Measurements from ENCODE around the gene ILKAP. TPM values are rescaled to one million over a fixed set of nuclear protein-coding genes. Genes with fewer than 3 reads are reported as not detected.

ILKAP gene
- total and polyA plus RNA-seq, 2 of the 4 experiments (the other 2 are of a cell fraction): 13.3 to 44.2 TPM

- Histone ChIP-seq H4K91ac (ENCODE audit: insufficient read depth, low read depth, low read length) (no peak overlapping the region), H3K56ac (ENCODE audit: extremely low read depth, insufficient read depth, low read length) (no peak overlapping the region), H2BK15ac (ENCODE audit: low read depth, low read length) (no peak overlapping the region), H2BK20ac (ENCODE audit: low read depth, low read length) (no peak overlapping the region), H3K23ac (ENCODE audit: low read depth, low read length) (peak overlapping the region; percentile 40; the same call in 1 of the 2 replicates), H2AFZ (replicated peaks; ENCODE audit: low read length, poor library complexity) (no peak overlapping the region), H3K4me3 (ENCODE audit: insufficient read depth, low read depth, low read length) (no peak overlapping the region), H3K36me3 (ENCODE audit: control insufficient read depth, insufficient read depth, low read length) (no peaks in the 10 kb centered on the region), H3K79me1 (ENCODE audit: low read depth in 1 of 2, low read length in 2 of 2) (peaks cover 0 to 2% of the 10 kb centered on the region in 2 experiments; a peak in 1 of 4 replicates), H4K20me1 (ENCODE audit: insufficient read depth, low read length) (no peaks in the 10 kb centered on the region), H3K18ac (ENCODE audit: low read depth, low read length) (no peak overlapping the region), H3K9ac (ENCODE audit: low read depth, low read length) (no peak overlapping the region), H3K27me3 (ENCODE audit: control insufficient read depth, insufficient read depth, low read length) (peaks cover 19% of the 10 kb centered on the region), H2BK120ac (ENCODE audit: low read depth, low read length) (no peak overlapping the region), H3K9me3 (ENCODE audit: control insufficient read depth, insufficient read depth, low read length) (0 out of 2 replicates have a peak, but pooled peaks cover 2% of the 10 kb centered on the region), H4K5ac (ENCODE audit: low read depth, low read length) (no peak overlapping the region), H3K4ac (ENCODE audit: low read depth, low read length) (no peak overlapping the region), H4K8ac (ENCODE audit: low read depth in 2 of 2, low read length in 2 of 2) (no peak overlapping the region), H2AK5ac (ENCODE audit: low read depth, low read length) (peak overlapping the region; percentile 13; the same call in 1 of the 2 replicates), H3K4me1 (ENCODE audit: control insufficient read depth, insufficient read depth, low read length) (peaks cover 4% of the 10 kb centered on the region; the same call in 1 of the 2 replicates), H2AK9ac (replicated peaks; ENCODE audit: low read depth, low read length, poor library complexity) (peak overlapping the region; percentile 78), H3K14ac (replicated peaks; ENCODE audit: low read depth, low read length) (no peak overlapping the region), H3K27ac (ENCODE audit: insufficient read depth, low read length) (no peak overlapping the region), H2BK5ac (ENCODE audit: low read depth, low read length, poor library complexity, severe bottlenecking) (no peak overlapping the region), H3K9me1 (ENCODE audit: insufficient read depth, low read length) (no peaks in the 10 kb centered on the region), H3K4me2 (ENCODE audit: low read depth, low read length) (no peak overlapping the region)
- in situ Hi-C loops (cut with MboI; ENCODE audit: low sequenced_read_pairs): no loop called here
- CTCF ChIA-PET: no interaction called here
- intact Hi-C loops (cut with micrococcal nuclease): no loop called here
- no peak for DNase-seq
- no TSS peak for BruUV-seq (replicated peaks)
- 96% methylated on average over 5 of the region's 7 CpGs; no CpG with 5 or more reads in 1 of the 2 experiments for WGBS, 2 experiments (ENCODE audit: extremely low coverage in 2 of 2, insufficient read length in 1 of 2)
- POLR2A ChIA-PET (ENCODE audit: unreplicated experiment): no interaction called here
- dilution Hi-C loops (cut with HindIII; ENCODE audit: low sequenced_read_pairs, unreplicated experiment): no loop called here
- TF ChIP-seq POLR2A (IDR thresholded peaks at IDR 0.05; ENCODE audit: low read depth, low read length) (no peak), ELK1 (IDR thresholded peaks at IDR 0.05; ENCODE audit: borderline replicate concordance, low read depth, low read length) (no peak), CTCF (conservative IDR thresholded peaks at IDR 0.05; ENCODE audit: low read depth, low read length) (no peak), BHLHE40 (IDR thresholded peaks at IDR 0.05; ENCODE audit: low read depth, low read length) (no peak), RAD21 (IDR thresholded peaks at IDR 0.05; ENCODE audit: low read length) (no peak), MAFK (IDR thresholded peaks at IDR 0.05; ENCODE audit: low read depth, low read length) (no peak), CHD1 (IDR thresholded peaks at IDR 0.05; ENCODE audit: low read depth, low read length) (no peak), RFX5 (IDR thresholded peaks at IDR 0.05; ENCODE audit: low read depth, low read length) (no peak), SMC3 (IDR thresholded peaks at IDR 0.05; ENCODE audit: low read depth, low read length) (no peak), FOS (IDR thresholded peaks at IDR 0.05; ENCODE audit: low read depth, low read length) (no peak), RCOR1 (IDR thresholded peaks at IDR 0.05; ENCODE audit: insufficient replicate concordance, low read length) (no peak), USF2 (IDR thresholded peaks at IDR 0.05; ENCODE audit: low read depth, low read length) (no peak), MXI1 (IDR thresholded peaks at IDR 0.05; ENCODE audit: borderline replicate concordance, low read depth, low read length) (no peak), MAZ (IDR thresholded peaks at IDR 0.05; ENCODE audit: borderline replicate concordance, low read depth, low read length) (no peak)
- no peak for ATAC-seq (ENCODE audit: low read depth)
These were observed 32.4 kb upstream of the ILKAP start for GRCh38 chr2:238235856-238236255.
